Skeletal muscle satellite cell (primary cell): ENCODE data around the gene FGFR1OP2.
A peak's percentile ranks its signal among the peaks of the same experiment; 100 is the strongest.

ENCODE experiments used
- H3K27me3 ChIP-seq: 2 replicates; pipeline ENCODE4 v1.7.0; 2013; ENCODE audit warnings: low read length; ENCODE audit not compliant: control insufficient read depth, insufficient read depth
- H3K36me3 ChIP-seq: 2 replicates; pipeline ENCODE4 v1.7.0; 2013; ENCODE audit warnings: mild to moderate bottlenecking, control low read depth, low read length; ENCODE audit not compliant: insufficient read depth
- H3K4me1 ChIP-seq: 2 replicates; pipeline ENCODE4 v1.7.0; 2013; ENCODE audit warnings: low read length; ENCODE audit not compliant: control insufficient read depth, insufficient read depth
- H3K4me2 ChIP-seq: 2 replicates; pipeline ENCODE4 v1.7.0; 2013; ENCODE audit warnings: mild to moderate bottlenecking, low read length
- H3K4me3 ChIP-seq: 2 replicates; pipeline ENCODE4 v1.7.0; 2013; ENCODE audit warnings: low read length
- H3K9ac ChIP-seq: 2 replicates; pipeline ENCODE4 v1.7.0; 2013; ENCODE audit warnings: mild to moderate bottlenecking, low read depth, low read length, moderate library complexity
- H3K9me3 ChIP-seq: replicated peaks from 2 replicates; pipeline ENCODE4 v1.7.0; 2013; ENCODE audit warnings: mild to moderate bottlenecking, control low read depth, low read length

Gene FGFR1OP2

GRCh38 chr12:26928661-26929060 lies 9.6 kb upstream of the FGFR1OP2 start:
- Histone ChIP-seq H3K9me3 (no peaks in the 10 kb centered on the region), H3K9ac (no peak overlapping the region), H3K4me3 (no peak overlapping the region), H3K4me2 (no peak overlapping the region), H3K4me1 (no peaks in the 10 kb centered on the region), H3K36me3 (peaks cover 36% of the 10 kb centered on the region), H3K27me3 (no peaks in the 10 kb centered on the region)

DNA sequence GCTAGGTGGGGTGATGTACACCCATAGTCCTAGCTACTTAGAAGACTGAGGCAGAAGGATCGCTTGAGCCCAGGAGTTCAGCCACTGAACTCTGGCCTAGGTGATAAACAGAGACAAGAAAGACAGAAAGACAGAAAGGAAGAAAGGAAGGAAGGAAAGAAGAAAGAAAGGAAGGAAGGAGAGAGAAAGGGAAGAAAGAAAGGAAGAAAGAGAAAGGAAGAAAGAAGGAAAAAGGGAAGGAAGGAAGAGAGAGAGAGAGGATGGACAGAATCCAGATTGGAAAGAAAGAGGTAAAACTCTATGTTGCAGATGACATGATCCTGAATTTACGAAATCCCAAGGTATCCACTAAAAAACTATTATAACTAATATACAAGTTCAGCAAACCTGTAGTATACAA lies 8.7 kb upstream of the FGFR1OP2 start:
- Histone ChIP-seq H3K36me3 (peaks cover 28% of the 10 kb centered on the region), H3K9me3 (no peaks in the 10 kb centered on the region), H3K27me3 (no peaks in the 10 kb centered on the region)

DNA sequence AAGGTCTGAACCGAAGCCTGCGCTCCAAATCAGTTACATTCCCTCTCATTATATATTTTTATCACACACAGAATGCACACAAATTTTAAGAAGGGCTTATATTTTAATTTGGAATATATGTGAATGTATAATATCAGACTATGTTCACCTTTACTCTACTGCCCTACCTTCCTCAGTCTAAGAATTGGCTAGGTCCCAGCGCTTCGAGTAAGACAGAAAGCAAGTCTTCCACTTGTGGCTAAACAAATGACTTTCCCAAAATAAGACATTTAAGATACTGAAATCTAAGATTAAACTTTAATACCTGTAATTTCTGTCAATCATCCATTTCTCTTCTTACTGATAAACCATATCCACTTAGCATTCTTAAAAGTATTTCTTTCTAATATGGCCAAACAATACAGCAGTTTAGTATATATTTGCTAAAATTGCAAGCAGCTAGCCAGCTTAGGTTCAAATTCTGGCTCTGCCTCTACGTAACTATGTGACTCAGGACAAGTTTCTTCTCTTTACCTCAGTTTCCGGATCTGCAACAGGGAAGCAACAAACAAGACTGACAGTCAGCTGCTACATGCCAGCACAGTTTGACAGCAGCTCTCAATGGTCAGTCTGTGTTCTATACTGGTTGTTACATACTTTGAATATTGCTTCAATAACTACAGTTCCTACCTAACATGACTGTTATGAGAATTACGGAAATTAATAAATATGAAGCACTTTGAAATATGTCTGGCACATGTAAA lies 2.5 kb upstream of the FGFR1OP2 start:
- Histone ChIP-seq H3K9me3 (no peaks in the 10 kb centered on the region), H3K36me3 (peaks cover 11% of the 10 kb centered on the region), H3K4me1 (peaks cover 14% of the 10 kb centered on the region), H3K9ac (no peak overlapping the region), H3K4me3 (peak overlapping the region; percentile 97), H3K27me3 (no peaks in the 10 kb centered on the region), H3K4me2 (peak overlapping the region; percentile 87)

More for the DNA sequence above, 8.7 kb upstream of the FGFR1OP2 start:
- Histone ChIP-seq H3K4me1 (no peaks in the 10 kb centered on the region), H3K4me2 (no peak overlapping the region), H3K4me3 (no peak overlapping the region), H3K9ac (no peak overlapping the region)

DNA sequence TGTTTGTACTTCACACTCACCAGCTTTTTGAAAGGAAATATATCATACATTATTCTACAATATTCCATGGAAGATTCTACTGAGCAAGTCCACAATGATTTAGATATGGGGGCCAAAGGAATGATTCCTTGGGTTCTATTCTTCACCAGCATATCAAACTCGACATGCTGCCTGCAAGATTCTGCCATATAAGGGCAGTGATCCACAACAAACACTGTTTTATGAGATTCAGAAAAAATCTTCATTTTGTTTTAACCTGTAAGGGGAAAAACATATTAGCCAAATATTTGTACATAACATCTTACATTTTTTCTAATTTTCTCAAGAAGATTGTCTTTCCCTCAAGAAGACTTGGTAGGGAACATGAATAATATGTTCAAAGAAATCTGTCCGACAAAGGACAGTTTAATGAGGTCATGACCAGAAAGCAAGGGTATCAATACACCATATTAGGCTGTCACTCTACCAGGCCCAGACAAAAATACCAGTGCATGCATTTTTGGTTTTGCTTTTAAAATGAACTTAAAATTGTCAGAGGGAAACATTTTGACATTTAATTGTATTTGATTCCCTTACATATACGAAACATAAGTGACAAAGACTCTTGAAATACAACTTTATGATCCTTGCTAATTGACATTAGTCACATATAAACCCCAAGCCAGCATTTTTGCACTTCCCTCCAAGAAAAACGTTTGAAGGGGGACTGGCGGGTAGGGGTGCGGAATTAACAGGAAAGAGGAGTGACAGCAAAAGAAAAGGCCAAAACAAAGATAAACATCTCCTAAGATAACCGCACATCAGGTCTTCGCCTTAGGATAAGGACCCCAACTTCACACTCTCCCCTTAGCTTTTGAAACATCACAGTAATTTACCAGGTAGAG lies 1.5 kb upstream of the FGFR1OP2 start:
- H3K36me3 ChIP-seq = peaks cover 11% of the 10 kb centered on the region
- peaks cover 20% of the 10 kb centered on the region for H3K4me1 ChIP-seq
- peak overlapping the region; percentile 87 for H3K4me2 ChIP-seq
- peak overlapping the region; percentile 97 for H3K4me3 ChIP-seq
- H3K9me3 ChIP-seq = no peaks in the 10 kb centered on the region
- H3K27me3 ChIP-seq = no peaks in the 10 kb centered on the region
- peak overlapping the region; percentile 98 for H3K9ac ChIP-seq

- Histone ChIP-seq H3K4me1 (peaks cover 24% of the 10 kb centered on the region), H3K27me3 (no peaks in the 10 kb centered on the region), H3K4me2 (peak overlapping the region; percentile 87), H3K36me3 (peaks cover 7% of the 10 kb centered on the region), H3K4me3 (peak overlapping the region; percentile 97), H3K9me3 (no peaks in the 10 kb centered on the region), H3K9ac (peak overlapping the region; percentile 98)
Observed at GRCh38 chr12:26937443-26937862, 817 bp upstream of the FGFR1OP2 start.

DNA sequence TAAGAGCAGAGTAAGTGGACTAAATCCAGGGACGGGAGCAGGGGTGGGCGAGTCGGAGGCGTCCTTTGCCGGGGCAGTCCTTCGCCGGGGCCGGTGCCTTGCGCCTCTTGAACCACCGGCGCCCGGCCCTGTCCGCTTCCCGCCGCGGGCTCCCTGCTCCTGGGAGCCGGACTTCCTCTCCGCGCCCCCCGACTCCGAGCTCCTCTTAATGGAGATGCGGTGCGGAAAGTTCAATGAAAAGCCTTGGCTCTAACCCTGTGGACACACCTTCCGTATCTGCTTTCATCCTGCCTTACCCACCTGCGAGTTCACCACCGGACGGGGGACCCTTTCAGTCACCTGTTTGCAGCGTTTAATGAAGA lies 412 bp downstream of the FGFR1OP2 start:
- peaks cover 30% of the 10 kb centered on the region for H3K4me1 ChIP-seq
- H3K9me3 ChIP-seq = no peaks in the 10 kb centered on the region
- peak overlapping the region; percentile 97 for H3K4me3 ChIP-seq
- peak overlapping the region; percentile 98 for H3K9ac ChIP-seq
- peak overlapping the region; percentile 82 for H3K4me2 ChIP-seq
- no peaks in the 10 kb centered on the region for H3K36me3 ChIP-seq
- H3K27me3 ChIP-seq = no peaks in the 10 kb centered on the region

GRCh38 chr12:26939192-26939832 lies 1.0 kb downstream of the FGFR1OP2 start:
- Histone ChIP-seq H3K4me3 (peak overlapping the region; percentile 97), H3K9ac (peak overlapping the region; percentile 98), H3K36me3 (no peaks in the 10 kb centered on the region), H3K4me1 (peaks cover 30% of the 10 kb centered on the region), H3K4me2 (peak overlapping the region; percentile 82), H3K27me3 (no peaks in the 10 kb centered on the region), H3K9me3 (no peaks in the 10 kb centered on the region)

DNA sequence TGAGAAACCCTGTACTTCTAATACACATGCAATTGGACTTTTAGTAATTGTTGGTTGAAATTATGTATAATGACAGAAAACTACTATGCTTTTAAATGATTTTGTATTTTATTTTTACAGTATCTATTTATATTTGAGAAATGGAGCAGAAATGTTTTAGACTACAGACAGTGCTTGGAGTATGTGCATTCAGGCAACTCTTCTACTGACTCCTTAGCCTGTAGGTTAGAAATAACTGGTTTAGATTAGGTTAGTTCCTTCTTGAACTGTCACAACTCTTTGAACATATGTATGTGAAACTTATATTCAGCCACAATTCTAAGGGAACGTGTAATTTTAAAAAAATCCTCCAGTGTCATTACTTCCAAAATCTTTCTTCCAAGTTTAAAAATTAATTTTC lies 1.7 kb downstream of the FGFR1OP2 start:
- no peaks in the 10 kb centered on the region for H3K36me3 ChIP-seq
- H3K4me2 ChIP-seq = peak overlapping the region; percentile 82
- peak overlapping the region; percentile 98 for H3K9ac ChIP-seq
- H3K9me3 ChIP-seq = no peaks in the 10 kb centered on the region
- H3K4me1 ChIP-seq = peaks cover 30% of the 10 kb centered on the region
- H3K27me3 ChIP-seq = no peaks in the 10 kb centered on the region
- peak overlapping the region; percentile 97 for H3K4me3 ChIP-seq

DNA sequence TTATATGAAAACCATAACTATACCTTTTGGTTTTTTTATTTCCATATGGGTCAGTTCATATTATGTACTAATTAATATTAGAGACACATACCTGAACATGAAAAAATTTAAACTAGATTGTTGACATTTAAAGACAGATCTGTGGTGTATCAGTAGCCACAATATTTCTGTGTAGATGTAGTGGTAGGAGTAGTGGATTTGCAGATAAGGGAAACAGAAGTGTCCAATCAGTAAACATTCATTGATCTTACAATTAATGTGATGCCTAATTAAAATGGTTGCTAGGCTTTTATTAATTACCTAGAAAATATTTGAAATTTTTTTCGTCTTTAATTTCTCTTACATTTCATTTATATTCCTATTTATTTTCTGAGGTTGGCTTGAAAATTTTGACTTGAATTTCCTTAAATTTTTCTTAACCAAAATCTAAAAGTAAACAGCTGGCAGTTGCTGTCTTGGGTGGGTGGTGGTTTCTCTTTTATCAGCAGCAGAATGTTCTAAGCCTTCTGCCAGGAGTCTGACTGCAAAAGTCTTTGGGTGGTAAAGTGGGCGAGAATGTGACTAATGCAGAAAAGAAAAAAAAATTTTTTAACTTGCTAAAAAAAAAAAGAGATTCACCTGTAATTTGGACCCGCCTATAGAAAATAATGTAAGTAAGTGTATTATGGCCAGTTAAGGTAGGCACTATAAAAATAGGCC lies 2.4 kb downstream of the FGFR1OP2 start:
- H3K36me3 ChIP-seq = no peaks in the 10 kb centered on the region
- peaks cover 2% of the 10 kb centered on the region for H3K9me3 ChIP-seq
- H3K27me3 ChIP-seq = no peaks in the 10 kb centered on the region
- peaks cover 30% of the 10 kb centered on the region for H3K4me1 ChIP-seq
- H3K9ac ChIP-seq = peak overlapping the region; percentile 98
- H3K4me2 ChIP-seq = peak overlapping the region; percentile 82
- peak overlapping the region; percentile 97 for H3K4me3 ChIP-seq

DNA sequence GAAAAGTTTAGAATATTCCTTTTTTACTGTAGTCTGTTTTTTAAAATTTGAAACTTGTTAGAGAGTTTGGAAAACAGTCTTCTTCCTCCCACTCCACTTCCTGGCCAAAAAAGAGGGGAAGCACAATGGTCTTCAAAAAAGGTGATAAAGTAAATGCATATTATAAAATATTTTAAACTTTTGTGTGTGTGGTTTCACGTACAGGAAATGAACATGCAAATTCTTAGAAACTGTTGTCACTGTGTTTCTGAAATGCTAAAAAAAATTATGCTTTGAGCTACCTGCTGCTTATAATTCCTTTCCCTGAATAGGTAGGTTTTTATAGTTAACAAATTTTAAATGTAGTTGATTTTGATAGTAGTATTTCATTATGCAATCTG lies 2.9 kb downstream of the FGFR1OP2 start:
- Histone ChIP-seq H3K4me1 (peaks cover 26% of the 10 kb centered on the region), H3K4me3 (peak overlapping the region; percentile 97), H3K36me3 (no peaks in the 10 kb centered on the region), H3K4me2 (peak overlapping the region; percentile 82), H3K9me3 (peaks cover 2% of the 10 kb centered on the region), H3K9ac (peak overlapping the region; percentile 98), H3K27me3 (no peaks in the 10 kb centered on the region)

- no peaks in the 10 kb centered on the region for H3K27me3 ChIP-seq
- H3K4me3 ChIP-seq = no peak overlapping the region
- no peaks in the 10 kb centered on the region for H3K36me3 ChIP-seq
- no peaks in the 10 kb centered on the region for H3K4me1 ChIP-seq
- peaks cover 2% of the 10 kb centered on the region for H3K9me3 ChIP-seq
- no peak overlapping the region for H3K4me2 ChIP-seq
- H3K9ac ChIP-seq = no peak overlapping the region
Observed at GRCh38 chr12:26948309-26948708, 10.0 kb downstream of the FGFR1OP2 start.
